H9 (cell line): ENCODE measurements around the gene CNPY2. TPM values are rescaled to one million over a fixed set of nuclear protein-coding genes. Genes with fewer than 3 reads are reported as not detected.
A peak's percentile ranks its signal among the peaks of the same experiment; 100 is the strongest.

ENCODE experiments used
- DNase-seq: peaks from one replicate; pipeline ENCODE4 v3.0.0-alpha.2; 2017
- H2AFZ ChIP-seq: one replicate; pipeline ENCODE4 v1.6.1; 2013; ENCODE audit warnings: mild to moderate bottlenecking, low read length, control low read depth, moderate library complexity
- H2AK5ac ChIP-seq: 2 replicates; pipeline ENCODE4 v1.6.1; 2013; ENCODE audit warnings: low read length, control low read depth, mixed read lengths; ENCODE audit not compliant: insufficient read length
- H2BK120ac ChIP-seq: one replicate; pipeline ENCODE4 v1.6.1; 2013; ENCODE audit warnings: low read depth, mild to moderate bottlenecking, low read length, control low read depth, inconsistent platforms; ENCODE audit not compliant: poor library complexity, severe bottlenecking
- H2BK12ac ChIP-seq: 2 replicates; pipeline ENCODE4 v1.6.1; 2013; ENCODE audit warnings: low read length, control low read depth, mixed read lengths, low read depth; ENCODE audit not compliant: insufficient read length
- H2BK15ac ChIP-seq: 2 replicates; pipeline ENCODE4 v1.6.1; 2013; ENCODE audit warnings: low read depth, low read length, control low read depth
- H2BK20ac ChIP-seq: one replicate; pipeline ENCODE4 v1.6.1; 2013; ENCODE audit warnings: low read depth, mild to moderate bottlenecking, low read length, control low read depth, inconsistent platforms; ENCODE audit not compliant: poor library complexity, severe bottlenecking
- H2BK5ac ChIP-seq: 2 replicates; pipeline ENCODE4 v1.6.1; 2013; ENCODE audit warnings: low read length, control low read depth, mixed read lengths; ENCODE audit not compliant: insufficient read length
- H3K14ac ChIP-seq: 2 replicates; pipeline ENCODE4 v1.6.1; 2013; ENCODE audit warnings: low read length, control low read depth; ENCODE audit not compliant: insufficient read depth
- H3K18ac ChIP-seq: 2 replicates; pipeline ENCODE4 v1.6.1; 2013; ENCODE audit warnings: low read depth, mild to moderate bottlenecking, mixed read lengths, low read length, control low read depth; ENCODE audit not compliant: insufficient read length
- H3K23ac ChIP-seq: 2 replicates; pipeline ENCODE4 v1.6.1; 2013; ENCODE audit warnings: low read length, control low read depth, mixed read lengths, low read depth; ENCODE audit not compliant: insufficient read length
- H3K23me2 ChIP-seq: 2 replicates; pipeline ENCODE4 v1.6.1; 2013; ENCODE audit warnings: low read depth, mild to moderate bottlenecking, mixed read lengths, low read length, control low read depth; ENCODE audit not compliant: insufficient read length, poor library complexity, severe bottlenecking
- H3K27ac ChIP-seq: 2 replicates; pipeline ENCODE4 v1.5.1; 2013; ENCODE audit warnings: low read length, control low read depth, mixed read lengths, low read depth; ENCODE audit not compliant: insufficient read length
- H3K27me3 ChIP-seq: 2 replicates; pipeline ENCODE4 v1.6.1; 2013; ENCODE audit warnings: low read length, control low read depth, inconsistent platforms; ENCODE audit not compliant: insufficient read depth
- H3K4ac ChIP-seq: 2 replicates; pipeline ENCODE4 v1.6.1; 2013; ENCODE audit warnings: low read depth, mild to moderate bottlenecking, control low read depth, inconsistent platforms, low read length, moderate library complexity
- H3K4me1 ChIP-seq: 2 replicates; pipeline ENCODE4 v1.6.1; 2013; ENCODE audit warnings: low read length, control low read depth, inconsistent platforms; ENCODE audit not compliant: insufficient read depth
- H3K4me2 ChIP-seq: 2 replicates; pipeline ENCODE4 v1.6.1; 2013; ENCODE audit warnings: low read length, control low read depth, mixed read lengths; ENCODE audit not compliant: insufficient read length, insufficient read depth
- H3K56ac ChIP-seq: 2 replicates; pipeline ENCODE4 v1.6.1; 2013; ENCODE audit warnings: low read depth, mild to moderate bottlenecking, mixed read lengths, low read length, control low read depth; ENCODE audit not compliant: insufficient read length
- H3K79me1 ChIP-seq: 2 replicates; pipeline ENCODE4 v1.6.1; 2013; ENCODE audit warnings: low read depth, mild to moderate bottlenecking, moderate library complexity, low read length, control low read depth, inconsistent platforms; ENCODE audit not compliant: insufficient read depth, poor library complexity, severe bottlenecking
- H3K79me2 ChIP-seq: 2 replicates; pipeline ENCODE4 v1.6.1; 2013; ENCODE audit warnings: low read length, control low read depth, inconsistent platforms; ENCODE audit not compliant: insufficient read depth
- H3K9ac ChIP-seq: 2 replicates; pipeline ENCODE4 v1.6.1; 2013; ENCODE audit warnings: low read length, control low read depth, mixed read lengths; ENCODE audit not compliant: insufficient read length; ENCODE audit errors: extremely low read depth
- H3K9me3 ChIP-seq: one replicate; pipeline ENCODE4 v1.6.1; 2013; ENCODE audit warnings: low read depth, low read length, inconsistent platforms; ENCODE audit not compliant: control insufficient read depth
- H3T11ph ChIP-seq: one replicate; pipeline ENCODE4 v1.6.1; 2013; ENCODE audit warnings: mild to moderate bottlenecking, low read length, control low read depth, inconsistent platforms
- H4K20me1 ChIP-seq: one replicate; pipeline ENCODE4 v1.6.1; 2013; ENCODE audit not compliant: control insufficient read depth, insufficient read length, insufficient read depth
- H4K5ac ChIP-seq: 2 replicates; pipeline ENCODE4 v1.6.1; 2013; ENCODE audit warnings: low read depth, mild to moderate bottlenecking, mixed read lengths, low read length, control low read depth; ENCODE audit not compliant: insufficient read length
- H4K8ac ChIP-seq: replicated peaks from 2 replicates; pipeline ENCODE4 v1.6.1; 2013; ENCODE audit warnings: low read length, control low read depth, mixed read lengths, low read depth; ENCODE audit not compliant: insufficient read length
- H4K91ac ChIP-seq: 2 replicates; pipeline ENCODE4 v1.6.1; 2013; ENCODE audit warnings: low read depth, mild to moderate bottlenecking, moderate library complexity, mixed read lengths, low read length, control low read depth; ENCODE audit not compliant: insufficient read length
- H3K27ac Mint-ChIP-seq, 3 experiments: 2 replicates in 2 of 3; 3 replicates in 1 of 3; pipeline ENCODE4 v1.8.0; 2020 to 2021; ENCODE audit warnings: mixed read lengths in 3 of 3, mild to moderate bottlenecking in 1 of 3, moderate library complexity in 1 of 3
- H3K27me3 Mint-ChIP-seq: 2 replicates; pipeline ENCODE4 v1.8.0; 2021; ENCODE audit warnings: low read depth, mild to moderate bottlenecking, moderate library complexity, mixed read lengths
- H3K36me3 Mint-ChIP-seq, 3 experiments: 2 replicates in 2 of 3; 3 replicates in 1 of 3; pipeline ENCODE4 v1.8.0; 2020 to 2021; ENCODE audit warnings: low read depth in 3 of 3, mixed read lengths in 3 of 3; ENCODE audit not compliant: insufficient read depth in 1 of 3
- H3K4me1 Mint-ChIP-seq, 2 experiments: 2 replicates each; pipeline ENCODE4 v1.8.0; 2020; ENCODE audit warnings: mixed read lengths in 2 of 2
- H3K4me3 Mint-ChIP-seq, 2 experiments: 2 replicates in 1 of 2; 3 replicates in 1 of 2; pipeline ENCODE4 v1.8.0; 2020 to 2021; ENCODE audit warnings: mild to moderate bottlenecking in 2 of 2, mixed read lengths in 2 of 2, moderate library complexity in 1 of 2
- H3K9me3 Mint-ChIP-seq, 2 experiments: 2 replicates in 1 of 2; 3 replicates in 1 of 2; pipeline ENCODE4 v1.8.0; 2020; ENCODE audit warnings: mild to moderate bottlenecking in 2 of 2, mixed read lengths in 2 of 2, moderate library complexity in 1 of 2
- CTCF ChIP-seq: fragments of 200-600 bp; sonication (generic); conservative IDR thresholded peaks from 3 replicates; pipeline ENCODE4 v1.8.0; 2021; ENCODE audit warnings: antibody characterized with exemption, mild to moderate bottlenecking
- WGBS: extraction: QIAGEN DNeasy Blood & Tissue Kit; methylation state at CpG from one replicate; pipeline ENCODE4 v1.1.7; 2013; ENCODE audit warnings: missing lambda C conversion rate, low lambda C conversion rate, mixed read lengths; ENCODE audit not compliant: insufficient read length; ENCODE audit errors: extremely low coverage; 5-methylcytosine and 5-hydroxymethylcytosine counted together
- total RNA-seq: library from RNA; stranded (reverse); gene quantifications from 2 replicates; pipeline ENCODE4 v1.2.1, GENCODE V29; 2021

Gene CNPY2
- total RNA-seq, 1 experiment from 2014 or later, result 221 TPM

- no peak overlapping the region for H3K56ac ChIP-seq
- no peaks in the 10 kb centered on the region for H3K4me1 ChIP-seq
- H3K14ac ChIP-seq, result no peak overlapping the region
- no peak for DNase-seq
- H3K9me3 Mint-ChIP-seq, result no peaks in the 10 kb centered on the region; a peak in 1 of 5 replicates
- no peak overlapping the region for H3K27ac ChIP-seq
- no peak overlapping the region for H3K18ac ChIP-seq
- no peaks in the 10 kb centered on the region for H3K27me3 ChIP-seq
- TF ChIP-seq CTCF, result peak; percentile 68
- WGBS, result no CpG with 5 or more reads among the region's 1 CpG
- no peak overlapping the region for H3K4me2 ChIP-seq
- no peaks in the 10 kb centered on the region for H3K9me3 ChIP-seq
- no peak overlapping the region for H4K5ac ChIP-seq
- H4K91ac ChIP-seq, result no peak overlapping the region
- H2BK5ac ChIP-seq, result no peak overlapping the region
- no peaks in the 10 kb centered on the region for H3K79me2 ChIP-seq
- H4K20me1 ChIP-seq, result no peaks in the 10 kb centered on the region
- H3K23me2 ChIP-seq, result peaks cover 3% of the 10 kb centered on the region
- no peak overlapping the region for H2BK20ac ChIP-seq
- H2AFZ ChIP-seq, result no peak overlapping the region
- no peak overlapping the region for H3T11ph ChIP-seq
- H3K27me3 Mint-ChIP-seq, result no peaks in the 10 kb centered on the region
- no peak overlapping the region for H2BK15ac ChIP-seq
- no peaks in the 10 kb centered on the region for H3K79me1 ChIP-seq
- no peak overlapping the region for H3K4ac ChIP-seq
- no peak overlapping the region for H2BK12ac ChIP-seq
- H3K9ac ChIP-seq, result no peak overlapping the region
- H3K27ac Mint-ChIP-seq, result no peak overlapping the region
- no peak overlapping the region for H2AK5ac ChIP-seq
- H2BK120ac ChIP-seq, result no peak overlapping the region
- no peak overlapping the region for H4K8ac ChIP-seq
- H3K23ac ChIP-seq, result no peak overlapping the region
- H3K4me3 Mint-ChIP-seq, result peak overlapping the region in 1 of 2 experiments; percentile 12; a peak in 2 of 5 replicates
- peaks cover 11 to 12% of the 10 kb centered on the region in 2 experiments for H3K4me1 Mint-ChIP-seq
- H3K36me3 Mint-ChIP-seq, result peaks cover 35 to 70% (median 55%) of the 10 kb centered on the region in 3 experiments; a peak in 6 of 7 replicates
Measured at GRCh38 chr12:56271031-56271430, 44.8 kb downstream of the CNPY2 start.
